Measurements from ENCODE around the gene OST4.

DNA sequence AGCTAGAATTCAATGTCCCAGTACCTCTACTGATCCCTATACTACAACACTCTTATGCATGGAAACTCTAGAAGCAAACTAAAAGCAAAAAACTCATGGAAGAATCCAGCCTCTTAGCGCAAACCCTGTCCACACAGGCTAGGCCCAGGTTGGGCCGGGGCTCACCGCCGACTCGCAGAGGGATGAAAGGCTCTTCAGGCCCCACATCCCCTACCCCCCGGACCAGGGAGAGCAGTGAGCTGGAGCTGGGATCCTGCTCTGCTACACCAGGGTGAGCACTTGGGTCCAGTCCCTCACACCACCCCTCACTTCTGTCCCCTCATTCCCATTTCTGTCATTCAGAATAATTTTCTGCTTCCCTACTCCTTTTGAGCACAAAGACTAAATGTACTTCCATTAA is 2.0 kb downstream of the OST4 start:
- TF ChIP-seq POLR2A (IDR thresholded peaks at IDR 0.05) (no peak), EP300 (IDR thresholded peaks at IDR 0.05; ENCODE audit: low read depth) (no peak)
